CD14-positive monocyte (primary cell): Measurements from ENCODE around the gene SNAP25. TPM values are rescaled to one million over a fixed set of nuclear protein-coding genes. Genes with fewer than 3 reads are reported as not detected.

Experiments used
- DNase-seq, 3 donors: peaks; one replicate each; pipeline ENCODE4 v3.0.0-alpha.2; 2011 to 2022
- H2AFZ ChIP-seq: 2 replicates; pipeline ENCODE4 v1.6.0; 2012; ENCODE audit warnings: mild to moderate bottlenecking, low read depth, low read length, inconsistent platforms; ENCODE audit not compliant: insufficient read depth, poor library complexity, severe bottlenecking
- H3K27ac ChIP-seq, 2 donors: 1 replicate in 1 of 2; 2 replicates in 1 of 2; pipeline ENCODE4 v1.5.1; 2012 to 2013; ENCODE audit warnings: low read length in 2 of 2, control low read depth in 1 of 2, inconsistent platforms in 1 of 2, low read depth in 1 of 2, mild to moderate bottlenecking in 1 of 2
- H3K27me3 ChIP-seq, 2 donors: one replicate each; pipeline versions ENCODE4 v1.6.0 to v1.6.1; 2011 to 2013; ENCODE audit warnings: low read length in 2 of 2; ENCODE audit not compliant: control insufficient read depth in 2 of 2, insufficient read depth in 2 of 2
- H3K36me3 ChIP-seq, 2 donors: replicated peaks in 1 of 2; 1 replicate in 1 of 2; 2 replicates in 1 of 2; pipeline versions ENCODE4 v1.5.1 to v1.6.1; 2012 to 2013; ENCODE audit warnings: low read length in 2 of 2, control low read depth in 1 of 2, inconsistent platforms in 1 of 2, mild to moderate bottlenecking in 1 of 2; ENCODE audit not compliant: insufficient read depth in 2 of 2, control insufficient read depth in 1 of 2
- H3K4me1 ChIP-seq, 2 donors: 1 replicate in 1 of 2; 2 replicates in 1 of 2; pipeline versions ENCODE4 v1.5.1 to v1.6.1; 2012 to 2013; ENCODE audit warnings: low read length in 2 of 2, control low read depth in 1 of 2, inconsistent platforms in 1 of 2, mild to moderate bottlenecking in 1 of 2, moderate library complexity in 1 of 2; ENCODE audit not compliant: insufficient read depth in 2 of 2, control insufficient read depth in 1 of 2
- H3K4me2 ChIP-seq: replicated peaks from 2 replicates; pipeline ENCODE3; 2012; ENCODE audit warnings: low read length, moderate library complexity, mild to moderate bottlenecking; ENCODE audit not compliant: poor library complexity, severe bottlenecking; ENCODE audit errors: extremely low read depth
- H3K4me3 ChIP-seq, 3 experiments: fragments of 200-600 bp in 1 of 3; sonication (generic) in 1 of 3; replicated peaks in 1 of 3; 1 replicate in 2 of 3; 2 replicates in 1 of 3; pipeline ENCODE4 v1.5.1; 2011 to 2013; ENCODE audit warnings: low read length in 3 of 3, mild to moderate bottlenecking in 3 of 3, control low read depth in 2 of 3, low read depth in 2 of 3, inconsistent platforms in 1 of 3, moderate library complexity in 1 of 3
- H3K79me2 ChIP-seq: 2 replicates; pipeline ENCODE4 v1.6.0; 2012; ENCODE audit warnings: mild to moderate bottlenecking, control low read depth, inconsistent platforms, low read length, moderate library complexity; ENCODE audit not compliant: insufficient read depth
- H3K9ac ChIP-seq: 2 replicates; pipeline ENCODE4 v1.6.0; 2017; ENCODE audit warnings: low read length, mild to moderate bottlenecking; ENCODE audit not compliant: insufficient read depth, poor library complexity, severe bottlenecking
- H3K9me3 ChIP-seq, 2 donors: replicated peaks in 1 of 2; 1 replicate in 1 of 2; 2 replicates in 1 of 2; pipeline versions ENCODE4 v1.5.1 to v1.6.1; 2012 to 2013; ENCODE audit warnings: low read length in 2 of 2, control low read depth in 1 of 2; ENCODE audit not compliant: control insufficient read depth in 1 of 2, insufficient read depth in 1 of 2
- H4K20me1 ChIP-seq: 2 replicates; pipeline ENCODE4 v1.6.0; 2012; ENCODE audit warnings: mild to moderate bottlenecking, low read length, control low read depth, moderate library complexity; ENCODE audit not compliant: insufficient read depth
- H3K27ac Mint-ChIP-seq, 7 donors: one replicate each; pipeline ENCODE4 v1.8.0; 2020; ENCODE audit warnings: mild to moderate bottlenecking in 7 of 7, mixed read lengths in 7 of 7, moderate library complexity in 6 of 7, inconsistent platforms in 2 of 7
- H3K27me3 Mint-ChIP-seq, 3 donors: one replicate each; pipeline ENCODE4 v1.8.0; 2021 to 2022; ENCODE audit warnings: low read depth in 3 of 3, mild to moderate bottlenecking in 3 of 3, mixed read lengths in 3 of 3, moderate library complexity in 3 of 3, inconsistent platforms in 1 of 3
- H3K36me3 Mint-ChIP-seq, 2 donors: one replicate each; pipeline ENCODE4 v1.8.0; 2020; ENCODE audit warnings: mixed read lengths in 2 of 2, inconsistent platforms in 1 of 2, mild to moderate bottlenecking in 1 of 2
- H3K4me1 Mint-ChIP-seq: one replicate; pipeline ENCODE4 v1.8.0; 2020; ENCODE audit warnings: mild to moderate bottlenecking, mixed read lengths
- H3K4me3 Mint-ChIP-seq, 2 donors: one replicate each; pipeline ENCODE4 v1.8.0; 2020; ENCODE audit warnings: mild to moderate bottlenecking in 2 of 2, mixed read lengths in 2 of 2, moderate library complexity in 1 of 2
- H3K9me3 Mint-ChIP-seq, 7 donors: one replicate each; pipeline ENCODE4 v1.8.0; 2020 to 2022; ENCODE audit warnings: mixed read lengths in 7 of 7, mild to moderate bottlenecking in 6 of 7, moderate library complexity in 6 of 7, inconsistent platforms in 2 of 7
- WGBS: methylation state at CpG from one replicate; pipeline ENCODE4 v1.1.5; 2013; ENCODE audit warnings: missing lambda C conversion rate; ENCODE audit not compliant: insufficient coverage; 5-methylcytosine and 5-hydroxymethylcytosine counted together
- intact Hi-C, 2 donors: fragments of 100-400 bp; cut with micrococcal nuclease; formaldehyde crosslinking; loops; one replicate each; pipeline versions ENCODE4 v1.15.0 to v1.15.1; 2023
- polyA minus RNA-seq: library from RNA; depleted of rRNA, polyadenylated mRNA; stranded (reverse); fragments of >200 nt; gene quantifications from 2 replicates; pipeline ENCODE4 v1.2.3, GENCODE V29; 2012
- polyA plus RNA-seq, 3 donors: library from polyadenylated mRNA; depleted of rRNA in 1 of 3; unstranded in 2 of 3; stranded (reverse) in 1 of 3; fragments of 300-500 nt in 2 of 3; fragments of >200 nt in 1 of 3; fragmentation: Illumina TruSeq in 2 of 3; gene quantifications; 1 replicate in 2 of 3; 2 replicates in 1 of 3; pipeline ENCODE4 v1.2.3, GENCODE V29; 2012 to 2021
- total RNA-seq, 12 experiments: library from RNA in 1 of 12; stranded (reverse) in 1 of 12; fragments of 120-200 nt in 1 of 12; gene quantifications; one replicate each; pipeline ENCODE4 v1.2.4 and lab custom pipeline; 2013 to 2026; ENCODE audit warnings: mixed read lengths in 6 of 12, inconsistent platforms in 1 of 12
- TF ChIP-seq, protein P1 (sequence below): fragments of 200-600 bp; IDR thresholded peaks from one replicate; pipeline ENCODE4 v1.8.0; 2022; ENCODE audit warnings: antibody characterized with exemption, mild to moderate bottlenecking

Gene SNAP25
- total RNA-seq (2013): 0.08 TPM
- polyA plus RNA-seq: not detected
- polyA minus RNA-seq: not detected in 2 replicates
- total RNA-seq (lab: John Stamatoyannopoulos, UW): 0.08 to 18.1 (median 0.25) reads per million in 11 experiments

- TF ChIP-seq, protein P1, sequence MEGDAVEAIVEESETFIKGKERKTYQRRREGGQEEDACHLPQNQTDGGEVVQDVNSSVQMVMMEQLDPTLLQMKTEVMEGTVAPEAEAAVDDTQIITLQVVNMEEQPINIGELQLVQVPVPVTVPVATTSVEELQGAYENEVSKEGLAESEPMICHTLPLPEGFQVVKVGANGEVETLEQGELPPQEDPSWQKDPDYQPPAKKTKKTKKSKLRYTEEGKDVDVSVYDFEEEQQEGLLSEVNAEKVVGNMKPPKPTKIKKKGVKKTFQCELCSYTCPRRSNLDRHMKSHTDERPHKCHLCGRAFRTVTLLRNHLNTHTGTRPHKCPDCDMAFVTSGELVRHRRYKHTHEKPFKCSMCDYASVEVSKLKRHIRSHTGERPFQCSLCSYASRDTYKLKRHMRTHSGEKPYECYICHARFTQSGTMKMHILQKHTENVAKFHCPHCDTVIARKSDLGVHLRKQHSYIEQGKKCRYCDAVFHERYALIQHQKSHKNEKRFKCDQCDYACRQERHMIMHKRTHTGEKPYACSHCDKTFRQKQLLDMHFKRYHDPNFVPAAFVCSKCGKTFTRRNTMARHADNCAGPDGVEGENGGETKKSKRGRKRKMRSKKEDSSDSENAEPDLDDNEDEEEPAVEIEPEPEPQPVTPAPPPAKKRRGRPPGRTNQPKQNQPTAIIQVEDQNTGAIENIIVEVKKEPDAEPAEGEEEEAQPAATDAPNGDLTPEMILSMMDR: no peak
- WGBS: under 1% methylated on average over 36 of the region's 53 CpGs
- Mint-ChIP-seq H3K9me3 (peaks cover 5 to 15% (median 13%) of the 10 kb centered on the region in 7 donors), H3K27ac (peak within 1 kb of the TSS in 1 of 7 donors; percentile 44), H3K27me3 (peaks cover 40 to 45% (median 42%) of the 10 kb centered on the region in 3 donors), H3K4me1 (peaks cover 11% of the 10 kb centered on the region), H3K36me3 (peaks cover 4 to 7% of the 10 kb centered on the region in 2 donors), H3K4me3 (peak within 1 kb of the TSS; percentile 49 to 84)
- Histone ChIP-seq H3K27me3 (peaks cover 38 to 44% of the 10 kb centered on the region in 2 donors), H3K4me2 (peak within 1 kb of the TSS; percentile 49), H4K20me1 (no peaks in the 10 kb centered on the region), H3K79me2 (no peaks in the 10 kb centered on the region), H3K9ac (no peak within 1 kb of the TSS), H3K4me1 (peaks cover 4 to 7% of the 10 kb centered on the region in 2 donors), H3K27ac (no peak within 1 kb of the TSS), H3K9me3 (peaks cover 0 to 11% of the 10 kb centered on the region in 2 donors), H2AFZ (no peak within 1 kb of the TSS), H3K4me3 (peak within 1 kb of the TSS in 1 of 3 experiments; percentile 59), H3K36me3 (no peaks in the 10 kb centered on the region)
- DNase-seq: peak; percentile 18 to 55 (median 25)
- intact Hi-C loops: loop anchor here in 1 of 2 donors (10.0 kb wide), 1 partner anchor 244 kb away; no protein-coding TSS in a partner anchor
These were observed at the start of gene SNAP25 for GRCh38 chr20:10218536-10219451. SNAP25 (plus strand) TSS chr20:10218830; CDS start chr20:10275492, 56,662 bp downstream.

GRCh38 chr20:10169752-10170151 is 48.9 kb upstream of the SNAP25 start:
- H3K9me3 ChIP-seq: peaks cover 0 to 4% of the 10 kb centered on the region in 2 donors
- TF ChIP-seq, protein P1: no peak
- no peak overlapping the region for H3K27ac Mint-ChIP-seq
- H3K27ac ChIP-seq: no peak overlapping the region
- peaks cover 10 to 27% (median 16%) of the 10 kb centered on the region in 3 donors for H3K27me3 Mint-ChIP-seq
- no peak overlapping the region for H3K4me2 ChIP-seq
- H3K4me1 Mint-ChIP-seq: peaks cover 11% of the 10 kb centered on the region
- intact Hi-C loops: no loop called here
- peaks cover 0 to 8% of the 10 kb centered on the region in 2 donors for H3K27me3 ChIP-seq
- no peak overlapping the region for H3K4me3 ChIP-seq
- no peak overlapping the region for H2AFZ ChIP-seq
- no peak for DNase-seq
- H3K4me1 ChIP-seq: peaks cover 7 to 8% of the 10 kb centered on the region in 2 donors
- no peaks in the 10 kb centered on the region for H4K20me1 ChIP-seq
- no peaks in the 10 kb centered on the region for H3K79me2 ChIP-seq
- no peak overlapping the region for H3K9ac ChIP-seq
- H3K4me3 Mint-ChIP-seq: no peak overlapping the region
- no peaks in the 10 kb centered on the region for H3K36me3 ChIP-seq
- H3K9me3 Mint-ChIP-seq: peaks cover 0 to 8% (median 3%) of the 10 kb centered on the region in 7 donors
- no peaks in the 10 kb centered on the region for H3K36me3 Mint-ChIP-seq
